Nephron progenitor cell (in vitro differentiated cells): ENCODE measurements around the gene ATP8B4.

ENCODE experiments used
- DNase-seq: peaks from one replicate; pipeline ENCODE4 v3.0.0; 2021
- H3K27ac Mint-ChIP-seq: 2 replicates; pipeline ENCODE4 v1.8.0; 2021; ENCODE audit warnings: mild to moderate bottlenecking, moderate library complexity, mixed read lengths
- H3K27me3 Mint-ChIP-seq: 2 replicates; pipeline ENCODE4 v1.8.0; 2021; ENCODE audit warnings: mild to moderate bottlenecking, low read depth, mixed read lengths; ENCODE audit not compliant: poor library complexity
- H3K36me3 Mint-ChIP-seq: 2 replicates; pipeline ENCODE4 v1.8.0; 2021; ENCODE audit warnings: low read depth, mixed read lengths
- H3K4me1 Mint-ChIP-seq: 2 replicates; pipeline ENCODE4 v1.8.0; 2021; ENCODE audit warnings: mixed read lengths
- H3K4me3 Mint-ChIP-seq: 2 replicates; pipeline ENCODE4 v1.8.0; 2021; ENCODE audit warnings: mild to moderate bottlenecking, moderate library complexity, mixed read lengths
- H3K9me3 Mint-ChIP-seq: 2 replicates; pipeline ENCODE4 v1.8.0; 2021; ENCODE audit warnings: mild to moderate bottlenecking, moderate library complexity, mixed read lengths
- CTCF ChIP-seq: fragments of 200-600 bp; sonication (generic); IDR thresholded peaks from 2 replicates; pipeline ENCODE4 v1.5.0; 2021; ENCODE audit warnings: antibody characterized with exemption

ATP8B4 gene

GRCh38 chr15:49988766-49989165, 130.3 kb downstream of the ATP8B4 start:
- no peak for DNase-seq
- Mint-ChIP-seq H3K27me3 (peaks cover 2% of the 10 kb centered on the region), H3K27ac (no peak overlapping the region), H3K9me3 (no peaks in the 10 kb centered on the region), H3K4me1 (no peaks in the 10 kb centered on the region), H3K36me3 (no peaks in the 10 kb centered on the region), H3K4me3 (no peak overlapping the region)
- no peak for TF ChIP-seq CTCF

GRCh38 chr15:49987896-49988295, 131.1 kb downstream of the ATP8B4 start:
- H3K27me3 Mint-ChIP-seq, result peaks cover 3% of the 10 kb centered on the region
- H3K27ac Mint-ChIP-seq, result no peak overlapping the region
- H3K36me3 Mint-ChIP-seq, result no peaks in the 10 kb centered on the region
- H3K9me3 Mint-ChIP-seq, result no peaks in the 10 kb centered on the region
- TF ChIP-seq CTCF, result no peak
- no peaks in the 10 kb centered on the region for H3K4me1 Mint-ChIP-seq
- DNase-seq, result no peak
- no peak overlapping the region for H3K4me3 Mint-ChIP-seq

GRCh38 chr15:49987198-49987785, 131.7 kb downstream of the ATP8B4 start:
- H3K4me1 Mint-ChIP-seq, result no peaks in the 10 kb centered on the region
- H3K9me3 Mint-ChIP-seq, result no peaks in the 10 kb centered on the region
- no peak overlapping the region for H3K4me3 Mint-ChIP-seq
- H3K27ac Mint-ChIP-seq, result no peak overlapping the region
- DNase-seq, result no peak
- TF ChIP-seq CTCF, result no peak
- H3K36me3 Mint-ChIP-seq, result no peaks in the 10 kb centered on the region
- peaks cover 3% of the 10 kb centered on the region for H3K27me3 Mint-ChIP-seq

GRCh38 chr15:49986326-49986725, 132.7 kb downstream of the ATP8B4 start:
- Mint-ChIP-seq H3K27me3 (peaks cover 3% of the 10 kb centered on the region), H3K4me1 (no peaks in the 10 kb centered on the region), H3K4me3 (no peak overlapping the region), H3K9me3 (no peaks in the 10 kb centered on the region), H3K36me3 (no peaks in the 10 kb centered on the region), H3K27ac (no peak overlapping the region)
- no peak for DNase-seq
- TF ChIP-seq CTCF, result no peak

GRCh38 chr15:49985463-49985862, 133.6 kb downstream of the ATP8B4 start:
- Mint-ChIP-seq H3K4me1 (no peaks in the 10 kb centered on the region), H3K27me3 (peaks cover 3% of the 10 kb centered on the region)
- TF ChIP-seq CTCF, result no peak

GRCh38 chr15:49984436-49984835, 134.6 kb downstream of the ATP8B4 start:
- H3K4me3 Mint-ChIP-seq, result no peak overlapping the region
- DNase-seq, result no peak
- peaks cover 3% of the 10 kb centered on the region for H3K27me3 Mint-ChIP-seq
- H3K27ac Mint-ChIP-seq, result peak overlapping the region; percentile 8
- no peaks in the 10 kb centered on the region for H3K36me3 Mint-ChIP-seq
- TF ChIP-seq CTCF, result no peak
- H3K4me1 Mint-ChIP-seq, result no peaks in the 10 kb centered on the region
- H3K9me3 Mint-ChIP-seq, result no peaks in the 10 kb centered on the region

More at GRCh38 chr15:49985463-49985862, 133.6 kb downstream of the ATP8B4 start:
- no peak overlapping the region for H3K27ac Mint-ChIP-seq
- no peak for DNase-seq
- no peaks in the 10 kb centered on the region for H3K36me3 Mint-ChIP-seq
- no peaks in the 10 kb centered on the region for H3K9me3 Mint-ChIP-seq
- no peak overlapping the region for H3K4me3 Mint-ChIP-seq
